Karpas-422 (cell line): ENCODE data around the gene LCOR. TPM values are rescaled to one million over a fixed set of nuclear protein-coding genes. Genes with fewer than 3 reads are reported as not detected.

ENCODE experiments used
- DNase-seq: peaks from one replicate; pipeline ENCODE4 v3.0.0-alpha.2; 2015
- H2AFZ ChIP-seq: fragments of 200-600 bp; sonication (generic); 2 replicates; pipeline ENCODE4 v1.6.1; 2014; ENCODE audit warnings: antibody characterized with exemption, low read length, mixed read lengths
- H3K27ac ChIP-seq: fragments of 200-600 bp; sonication (generic); 2 replicates; pipeline ENCODE4 v1.5.1; 2014; ENCODE audit warnings: mild to moderate bottlenecking, low read length, moderate library complexity
- H3K27me3 ChIP-seq: fragments of 200-600 bp; sonication (generic); 2 replicates; pipeline ENCODE4 v1.6.1; 2014; ENCODE audit warnings: low read length, mixed read lengths
- H3K36me3 ChIP-seq: fragments of 200-600 bp; sonication (generic); 2 replicates; pipeline ENCODE4 v1.6.1; 2014; ENCODE audit warnings: low read length, mixed read lengths; ENCODE audit not compliant: insufficient read depth
- H3K4me1 ChIP-seq: fragments of 200-600 bp; sonication (generic); 2 replicates; pipeline ENCODE4 v1.6.1; 2014; ENCODE audit warnings: mild to moderate bottlenecking, low read length, mixed read lengths
- H3K4me2 ChIP-seq: fragments of 200-600 bp; sonication (generic); 2 replicates; pipeline ENCODE4 v1.6.1; 2014; ENCODE audit warnings: low read length, low read depth, mild to moderate bottlenecking; ENCODE audit not compliant: poor library complexity, severe bottlenecking
- H3K4me3 ChIP-seq: fragments of 200-600 bp; sonication (generic); 2 replicates; pipeline ENCODE4 v1.5.1; 2014; ENCODE audit warnings: mild to moderate bottlenecking, antibody characterized with exemption, low read length, mixed read lengths
- H3K79me2 ChIP-seq: fragments of 200-600 bp; sonication (generic); 2 replicates; pipeline ENCODE4 v1.6.1; 2014; ENCODE audit warnings: mild to moderate bottlenecking, low read length, mixed read lengths
- H3K9ac ChIP-seq: fragments of 200-600 bp; sonication (generic); 2 replicates; pipeline ENCODE4 v1.6.0; 2014; ENCODE audit warnings: low read length
- H3K9me2 ChIP-seq: fragments of 200-600 bp; sonication (generic), shearing (Covaris generic); replicated peaks from 2 replicates; pipeline ENCODE4 v1.6.0; 2014; ENCODE audit warnings: mild to moderate bottlenecking, low read length, moderate library complexity; ENCODE audit not compliant: insufficient read depth
- H3K9me3 ChIP-seq: fragments of 300-700, 200-600 bp; sonication (generic); 2 replicates; pipeline ENCODE4 v1.6.1; 2014; ENCODE audit warnings: low read length, mixed read lengths
- H4K20me1 ChIP-seq: fragments of 200-600 bp; sonication (generic); 2 replicates; pipeline ENCODE4 v1.6.1; 2014; ENCODE audit warnings: mild to moderate bottlenecking, antibody characterized with exemption, low read length, low read depth; ENCODE audit not compliant: insufficient read depth
- total RNA-seq: library from RNA; depleted of rRNA; stranded (reverse); fragments of >200 nt; shearing (Covaris generic); gene quantifications from 2 replicates; pipeline ENCODE4 v1.2.3, GENCODE V29; 2014; ENCODE audit warnings: low replicate concordance

LCOR gene
- total RNA-seq, 1 experiment from 2014 or later, result 24.3 TPM

GRCh38 chr10:96991313-96991841, 159.3 kb downstream of the LCOR start:
- Histone ChIP-seq H4K20me1 (no peaks in the 10 kb centered on the region), H3K9me3 (no peaks in the 10 kb centered on the region), H3K79me2 (no peaks in the 10 kb centered on the region; the same call in 1 of the 2 replicates), H3K4me2 (no peak overlapping the region), H2AFZ (no peak overlapping the region), H3K9ac (no peak overlapping the region), H3K9me2 (no peaks in the 10 kb centered on the region), H3K27ac (peak overlapping the region; percentile 76), H3K36me3 (no peaks in the 10 kb centered on the region), H3K4me3 (no peak overlapping the region), H3K4me1 (peaks cover 32% of the 10 kb centered on the region), H3K27me3 (no peaks in the 10 kb centered on the region)
- no peak for DNase-seq

GRCh38 chr10:96992721-96993120, 160.6 kb downstream of the LCOR start:
- Histone ChIP-seq H3K4me3 (peak overlapping the region; percentile 6; the same call in 1 of the 2 replicates), H3K4me2 (peak overlapping the region; percentile 44), H3K27ac (peak overlapping the region; percentile 76)

GRCh38 chr10:96995851-96996250, 163.8 kb downstream of the LCOR start:
- Histone ChIP-seq H3K9ac (no peak overlapping the region), H3K4me1 (peaks cover 26% of the 10 kb centered on the region), H3K4me3 (no peak overlapping the region), H4K20me1 (no peaks in the 10 kb centered on the region), H3K27me3 (no peaks in the 10 kb centered on the region), H3K79me2 (no peaks in the 10 kb centered on the region; the same call in 1 of the 2 replicates), H3K4me2 (no peak overlapping the region), H3K36me3 (no peaks in the 10 kb centered on the region), H3K9me2 (no peaks in the 10 kb centered on the region), H3K27ac (0 out of 2 replicates have a peak overlapping the region, but pooled peaks have one; percentile 13), H3K9me3 (no peaks in the 10 kb centered on the region), H2AFZ (no peak overlapping the region)
- DNase-seq, result no peak

More at GRCh38 chr10:96992721-96993120, 160.6 kb downstream of the LCOR start:
- Histone ChIP-seq H3K9ac (peak overlapping the region; percentile 29; the same call in 1 of the 2 replicates), H3K27me3 (no peaks in the 10 kb centered on the region), H3K9me2 (no peaks in the 10 kb centered on the region), H4K20me1 (no peaks in the 10 kb centered on the region), H3K4me1 (peaks cover 26% of the 10 kb centered on the region), H3K79me2 (no peaks in the 10 kb centered on the region; the same call in 1 of the 2 replicates), H3K36me3 (no peaks in the 10 kb centered on the region), H2AFZ (no peak overlapping the region), H3K9me3 (no peaks in the 10 kb centered on the region)
- peak; percentile 53 for DNase-seq

- DNase-seq, result no peak
- Histone ChIP-seq H4K20me1 (no peaks in the 10 kb centered on the region), H3K9me2 (no peaks in the 10 kb centered on the region), H2AFZ (no peak overlapping the region), H3K9ac (no peak overlapping the region), H3K27me3 (no peaks in the 10 kb centered on the region), H3K4me2 (no peak overlapping the region), H3K27ac (0 out of 2 replicates have a peak overlapping the region, but pooled peaks have one; percentile 10), H3K36me3 (no peaks in the 10 kb centered on the region), H3K4me3 (no peak overlapping the region), H3K4me1 (peaks cover 20% of the 10 kb centered on the region), H3K79me2 (no peaks in the 10 kb centered on the region; the same call in 1 of the 2 replicates), H3K9me3 (no peaks in the 10 kb centered on the region)
Observed at GRCh38 chr10:96996275-96996965, 164.3 kb downstream of the LCOR start.

- H3K4me3 ChIP-seq, result no peak overlapping the region
- no peak overlapping the region for H2AFZ ChIP-seq
- no peaks in the 10 kb centered on the region for H3K27me3 ChIP-seq
- no peaks in the 10 kb centered on the region; the same call in 1 of the 2 replicates for H3K79me2 ChIP-seq
- no peak overlapping the region for H3K27ac ChIP-seq
- no peaks in the 10 kb centered on the region for H3K9me2 ChIP-seq
- no peak for DNase-seq
- no peak overlapping the region for H3K4me2 ChIP-seq
- H4K20me1 ChIP-seq, result no peaks in the 10 kb centered on the region
- no peak overlapping the region for H3K9ac ChIP-seq
- peaks cover under 1% of the 10 kb centered on the region for H3K4me1 ChIP-seq
- H3K9me3 ChIP-seq, result no peaks in the 10 kb centered on the region
- H3K36me3 ChIP-seq, result no peaks in the 10 kb centered on the region
Observed at GRCh38 chr10:96998329-96998888, 166.3 kb downstream of the LCOR start.

GRCh38 chr10:96999337-96999736, 167.2 kb downstream of the LCOR start:
- no peak for DNase-seq
- Histone ChIP-seq H3K4me3 (no peak overlapping the region), H3K27ac (no peak overlapping the region), H3K4me2 (no peak overlapping the region), H3K9me3 (no peaks in the 10 kb centered on the region), H3K4me1 (no peaks in the 10 kb centered on the region; the same call in 1 of the 2 replicates), H3K27me3 (no peaks in the 10 kb centered on the region), H3K36me3 (no peaks in the 10 kb centered on the region), H3K9me2 (no peaks in the 10 kb centered on the region), H3K79me2 (no peaks in the 10 kb centered on the region), H2AFZ (no peak overlapping the region), H3K9ac (no peak overlapping the region), H4K20me1 (no peaks in the 10 kb centered on the region)

GRCh38 chr10:96999987-97000386, 167.9 kb downstream of the LCOR start:
- Histone ChIP-seq H2AFZ (no peak overlapping the region), H3K36me3 (no peaks in the 10 kb centered on the region), H3K4me1 (no peaks in the 10 kb centered on the region; the same call in 1 of the 2 replicates), H3K9me3 (no peaks in the 10 kb centered on the region), H3K9ac (no peak overlapping the region), H4K20me1 (no peaks in the 10 kb centered on the region), H3K79me2 (no peaks in the 10 kb centered on the region), H3K4me2 (no peak overlapping the region), H3K4me3 (no peak overlapping the region), H3K9me2 (no peaks in the 10 kb centered on the region), H3K27ac (no peak overlapping the region), H3K27me3 (no peaks in the 10 kb centered on the region)
- no peak for DNase-seq

- no peak overlapping the region for H3K9ac ChIP-seq
- no peak overlapping the region for H3K4me2 ChIP-seq
Observed at GRCh38 chr10:97000487-97001182, 168.5 kb downstream of the LCOR start.

More at GRCh38 chr10:97000487-97001182, 168.5 kb downstream of the LCOR start:
- Histone ChIP-seq H3K27ac (no peak overlapping the region), H4K20me1 (no peaks in the 10 kb centered on the region), H3K4me1 (no peaks in the 10 kb centered on the region; the same call in 1 of the 2 replicates), H3K36me3 (no peaks in the 10 kb centered on the region), H3K79me2 (no peaks in the 10 kb centered on the region), H3K9me3 (no peaks in the 10 kb centered on the region), H3K27me3 (no peaks in the 10 kb centered on the region), H3K4me3 (no peak overlapping the region), H3K9me2 (no peaks in the 10 kb centered on the region), H2AFZ (no peak overlapping the region)
- peak; percentile 56 for DNase-seq
